Activated CD8-positive, alpha-beta T cell treated with anti-CD3 and anti-CD28 coated beads, Interleukin-2, amount 10 ng/mL, durations not matched to agents 7 days and 5 days (primary cell): ENCODE data around the gene LRPAP1. TPM values are rescaled to one million over a fixed set of nuclear protein-coding genes. Genes with fewer than 3 reads are reported as not detected.

Experiments used
- ATAC-seq: fragments of 150-1000 bp; cut with Tn5 transposase; one replicate; pipeline ENCODE4 v1.10.0; 2021; ENCODE audit warnings: moderate library complexity
- CTCF ChIA-PET: fragments of 350-600 bp; sonication (Branson Sonifier 250); formaldehyde crosslinking; loops from one replicate; lab custom pipeline; 2021; ENCODE audit warnings: antibody characterized with exemption; lab: Charles Lee
- POLR2A ChIA-PET: fragments of 350-600 bp; sonication (Branson Sonifier 250); formaldehyde crosslinking; loops from one replicate; lab custom pipeline; 2021; ENCODE audit warnings: antibody characterized with exemption; lab: Charles Lee
- DNase-seq: peaks from one replicate; pipeline ENCODE4 v3.0.0-alpha.2; 2020
- H3K27ac Mint-ChIP-seq: one replicate; pipeline ENCODE4 v1.8.0; 2021; ENCODE audit warnings: mild to moderate bottlenecking, mixed read lengths
- H3K27me3 Mint-ChIP-seq: one replicate; pipeline ENCODE4 v1.8.0; 2021; ENCODE audit warnings: low read depth, mixed read lengths
- H3K36me3 Mint-ChIP-seq: one replicate; pipeline ENCODE4 v1.8.0; 2021; ENCODE audit warnings: low read depth, mixed read lengths
- H3K4me1 Mint-ChIP-seq: one replicate; pipeline ENCODE4 v1.8.0; 2021; ENCODE audit warnings: low read depth, mixed read lengths
- H3K4me3 Mint-ChIP-seq: one replicate; pipeline ENCODE4 v1.8.0; 2021; ENCODE audit warnings: mild to moderate bottlenecking, mixed read lengths
- H3K9me3 Mint-ChIP-seq: one replicate; pipeline ENCODE4 v1.8.0; 2022; ENCODE audit warnings: mixed read lengths; ENCODE audit not compliant: insufficient read depth
- total RNA-seq, 2 experiments: library from RNA; stranded (reverse); gene quantifications; one replicate each; pipeline ENCODE4 v1.2.3, GENCODE V29; 2021

The LRPAP1 gene
- total RNA-seq, 2 experiments from 2014 or later = 66.4 to 72.5 TPM

DNA sequence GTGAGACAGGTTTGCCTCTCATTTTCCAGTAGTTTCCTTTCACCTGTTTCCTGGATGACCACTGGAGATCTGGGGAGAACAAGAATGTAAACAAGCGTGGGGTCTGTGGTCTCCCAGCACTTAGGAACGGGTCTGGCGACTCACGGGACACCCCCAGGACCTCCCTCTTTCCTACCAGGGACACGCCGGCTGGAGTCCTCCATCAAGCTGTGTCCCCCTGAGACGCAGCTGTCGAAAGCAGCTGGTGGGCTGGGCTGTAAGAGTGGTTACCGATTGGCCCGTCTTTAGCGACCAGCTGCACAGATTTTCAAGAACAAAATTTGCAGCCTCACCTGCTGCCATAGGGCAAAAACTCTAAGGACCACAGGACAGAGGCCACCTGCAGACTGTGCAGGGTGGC, 11.9 kb downstream of the LRPAP1 start:
- DNase-seq = no peak
- peaks cover 24% of the 10 kb centered on the region for H3K36me3 Mint-ChIP-seq
- POLR2A ChIA-PET = no interaction called here

DNA sequence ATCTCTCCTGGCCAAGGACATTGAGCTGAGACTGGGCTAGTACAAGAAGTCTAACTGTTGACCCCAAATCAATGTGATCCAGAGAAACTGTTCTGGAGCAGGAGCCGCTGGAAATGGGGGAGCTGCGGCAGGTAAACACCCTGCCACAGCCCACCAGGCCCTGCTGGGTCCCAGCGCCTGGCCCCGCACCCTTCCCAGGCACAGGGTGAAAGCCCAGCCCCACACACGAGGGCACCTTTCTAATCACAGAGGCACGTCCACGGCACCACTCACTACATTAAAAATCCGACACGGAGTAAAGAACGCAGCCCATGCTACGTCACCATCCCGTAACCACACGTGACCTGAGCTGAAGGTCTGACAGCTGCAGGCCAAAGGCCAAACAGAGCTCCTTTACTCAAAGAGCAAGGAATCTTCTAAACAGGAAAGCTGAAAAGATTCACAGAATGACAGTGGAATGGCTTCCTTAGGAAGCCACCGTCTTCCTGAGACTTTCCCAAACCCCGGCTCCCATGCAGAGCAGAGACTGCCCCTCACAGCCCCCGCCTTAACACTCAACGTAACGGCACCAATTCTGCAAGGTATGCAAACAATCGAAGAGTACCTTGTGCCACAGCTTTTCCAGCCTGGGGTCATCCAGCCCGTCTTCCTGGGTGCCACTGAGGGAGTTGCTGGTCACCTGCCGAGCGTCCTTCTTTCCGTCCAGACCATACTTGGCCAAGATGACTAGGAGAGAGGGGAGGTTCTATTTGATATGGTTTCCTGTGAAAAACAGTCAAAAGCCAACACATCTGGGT, 12.6 kb downstream of the LRPAP1 start:
- Mint-ChIP-seq H3K9me3 (no peaks in the 10 kb centered on the region), H3K4me3 (no peak overlapping the region), H3K27me3 (no peaks in the 10 kb centered on the region), H3K4me1 (no peaks in the 10 kb centered on the region), H3K27ac (no peak overlapping the region), H3K36me3 (peaks cover 27% of the 10 kb centered on the region)
- DNase-seq = no peak
- ATAC-seq = no peak
- POLR2A ChIA-PET = no interaction called here
- CTCF ChIA-PET = no interaction called here

More for the DNA sequence above, 11.9 kb downstream of the LRPAP1 start:
- H3K4me3 Mint-ChIP-seq = no peak overlapping the region
- ATAC-seq = no peak
- no peaks in the 10 kb centered on the region for H3K9me3 Mint-ChIP-seq
- H3K4me1 Mint-ChIP-seq = no peaks in the 10 kb centered on the region
- H3K27me3 Mint-ChIP-seq = no peaks in the 10 kb centered on the region
- no peak overlapping the region for H3K27ac Mint-ChIP-seq
- CTCF ChIA-PET = no interaction called here

DNA sequence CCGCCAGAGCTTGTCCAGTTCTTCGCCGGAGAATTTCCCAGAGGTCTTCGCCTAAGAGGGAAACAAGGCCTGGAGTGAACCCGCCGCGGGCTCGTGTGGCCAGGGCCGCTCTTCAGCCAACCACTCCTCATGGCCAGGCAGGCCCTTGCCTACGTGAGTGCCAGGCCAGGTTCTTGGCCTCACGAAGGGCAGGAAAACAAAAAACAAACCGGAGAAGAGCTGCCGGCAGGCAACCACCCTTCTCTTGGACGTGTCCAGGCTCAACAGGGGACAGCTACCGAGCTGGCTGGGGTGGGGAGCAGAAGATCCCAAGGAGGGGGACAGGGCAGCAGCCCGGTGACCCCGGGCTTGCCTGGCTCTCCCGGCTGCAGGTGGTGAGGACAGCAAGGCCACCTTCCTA, 13.3 kb downstream of the LRPAP1 start:
- Mint-ChIP-seq H3K4me3 (no peak overlapping the region), H3K36me3 (peaks cover 32% of the 10 kb centered on the region), H3K27me3 (no peaks in the 10 kb centered on the region), H3K27ac (no peak overlapping the region), H3K4me1 (no peaks in the 10 kb centered on the region), H3K9me3 (no peaks in the 10 kb centered on the region)
- ChIA-PET POLR2A (no interaction called here), CTCF (no interaction called here)
- no peak for DNase-seq
- ATAC-seq = no peak

DNA sequence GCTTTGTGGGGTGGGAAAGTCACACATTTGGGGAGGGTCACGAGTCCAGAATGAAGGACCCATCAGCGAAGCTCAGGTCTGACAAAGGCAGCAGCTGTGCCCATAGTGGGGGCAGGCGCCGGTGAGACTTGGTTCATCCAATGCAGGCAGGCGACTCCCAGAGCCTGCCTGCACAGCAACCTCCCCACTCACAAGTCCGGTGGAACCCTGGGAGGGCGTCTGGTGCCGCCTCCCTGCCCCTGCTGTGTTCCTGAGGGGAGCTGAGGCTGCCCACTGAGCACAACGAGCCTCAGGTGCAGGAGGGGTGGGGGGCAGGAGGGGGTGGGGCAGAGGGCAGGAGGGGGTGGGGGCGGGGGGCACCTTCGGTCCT, 13.7 kb downstream of the LRPAP1 start:
- DNase-seq (no peak), ATAC-seq (no peak)
- CTCF ChIA-PET = no interaction called here
- Mint-ChIP-seq H3K36me3 (peaks cover 36% of the 10 kb centered on the region), H3K27ac (no peak overlapping the region), H3K4me3 (no peak overlapping the region), H3K9me3 (no peaks in the 10 kb centered on the region), H3K27me3 (no peaks in the 10 kb centered on the region), H3K4me1 (no peaks in the 10 kb centered on the region)
- POLR2A ChIA-PET = no interaction called here

DNA sequence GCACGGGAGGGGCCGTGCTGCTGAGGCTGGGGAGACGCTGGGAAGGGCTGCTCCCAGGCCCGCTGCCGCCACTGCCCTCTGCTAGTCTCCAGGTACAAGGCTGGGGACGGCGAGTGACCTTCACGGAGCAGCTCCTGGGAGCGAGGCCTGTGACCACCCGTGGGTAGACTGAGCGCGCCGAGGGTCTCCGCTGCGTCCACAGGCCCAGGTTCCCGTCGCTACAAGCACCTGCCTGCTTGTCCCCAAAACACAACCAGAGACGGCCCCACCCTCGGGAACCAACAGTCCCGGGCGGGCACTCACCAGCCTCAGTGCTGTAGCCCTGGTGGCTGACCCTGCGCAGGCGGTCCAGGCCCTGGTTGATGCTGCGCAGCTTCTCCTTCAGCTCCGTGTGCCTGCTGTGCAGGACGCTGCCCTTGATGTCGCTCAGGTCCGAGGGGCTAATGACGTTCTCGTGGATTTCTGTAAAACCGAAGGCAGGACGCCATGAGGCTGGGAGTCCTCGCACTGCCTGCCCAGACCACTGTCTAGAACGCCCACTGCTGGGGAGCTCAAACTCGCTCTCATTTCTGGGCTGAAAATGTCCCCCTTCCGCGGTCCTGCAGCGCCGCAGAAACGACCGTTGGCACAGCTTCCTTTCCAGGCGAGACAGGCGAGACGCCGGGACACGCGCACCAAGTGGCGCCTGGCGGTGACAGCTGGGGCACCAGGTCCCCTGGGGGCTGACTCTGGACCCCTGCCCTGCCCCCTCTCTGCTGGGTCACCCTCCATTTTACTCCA, 14.3 kb downstream of the LRPAP1 start:
- Mint-ChIP-seq H3K4me1 (no peaks in the 10 kb centered on the region), H3K27ac (no peak overlapping the region), H3K27me3 (no peaks in the 10 kb centered on the region), H3K36me3 (peaks cover 39% of the 10 kb centered on the region), H3K4me3 (no peak overlapping the region), H3K9me3 (no peaks in the 10 kb centered on the region)
- no peak for DNase-seq
- no peak for ATAC-seq
- ChIA-PET POLR2A (no interaction called here), CTCF (no interaction called here)

DNA sequence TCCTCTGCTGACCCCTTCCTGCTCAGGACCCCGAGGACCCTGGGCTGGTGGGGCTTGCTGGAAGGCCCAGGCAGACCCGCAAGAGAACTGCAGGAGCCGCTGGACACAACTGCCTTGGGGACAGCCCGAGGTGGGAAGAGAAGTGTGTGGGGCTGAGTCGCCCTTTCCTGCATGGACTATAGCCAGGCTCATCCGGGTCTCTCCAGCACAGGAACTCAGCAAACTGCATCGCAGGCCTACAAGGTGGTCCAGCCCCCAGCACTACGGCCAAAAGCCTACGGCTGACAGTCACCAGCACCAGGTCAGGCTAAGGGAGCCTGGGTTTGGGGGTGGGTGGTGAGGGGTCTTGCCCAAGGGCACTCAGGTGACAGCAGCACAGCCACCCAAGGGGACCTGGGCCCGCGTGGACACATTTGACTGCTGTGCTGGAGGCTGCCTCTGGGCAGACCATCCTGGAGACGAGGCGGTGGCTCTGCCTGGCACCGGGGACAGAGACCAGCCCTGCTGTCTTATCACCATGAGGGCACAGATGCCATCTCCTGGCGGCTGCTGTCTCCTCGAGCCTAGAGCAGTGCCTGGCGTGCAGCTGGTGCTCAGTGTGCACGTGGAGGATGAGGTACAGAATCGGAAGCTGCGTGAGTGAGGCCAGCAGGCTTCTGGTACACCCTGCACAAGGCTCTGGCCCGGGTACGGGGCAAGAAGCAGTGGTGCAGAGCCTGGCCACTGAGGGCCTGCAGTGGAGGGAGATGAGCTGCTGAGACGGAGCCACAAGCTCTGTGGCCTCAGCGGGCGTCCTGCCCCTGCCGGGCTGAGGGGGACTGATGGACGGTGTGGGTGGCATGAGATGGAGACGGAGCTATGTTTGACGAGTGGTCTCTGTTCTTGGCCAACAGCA, 15.1 kb downstream of the LRPAP1 start:
- no peak for ATAC-seq
- no peaks in the 10 kb centered on the region for H3K9me3 Mint-ChIP-seq

DNA sequence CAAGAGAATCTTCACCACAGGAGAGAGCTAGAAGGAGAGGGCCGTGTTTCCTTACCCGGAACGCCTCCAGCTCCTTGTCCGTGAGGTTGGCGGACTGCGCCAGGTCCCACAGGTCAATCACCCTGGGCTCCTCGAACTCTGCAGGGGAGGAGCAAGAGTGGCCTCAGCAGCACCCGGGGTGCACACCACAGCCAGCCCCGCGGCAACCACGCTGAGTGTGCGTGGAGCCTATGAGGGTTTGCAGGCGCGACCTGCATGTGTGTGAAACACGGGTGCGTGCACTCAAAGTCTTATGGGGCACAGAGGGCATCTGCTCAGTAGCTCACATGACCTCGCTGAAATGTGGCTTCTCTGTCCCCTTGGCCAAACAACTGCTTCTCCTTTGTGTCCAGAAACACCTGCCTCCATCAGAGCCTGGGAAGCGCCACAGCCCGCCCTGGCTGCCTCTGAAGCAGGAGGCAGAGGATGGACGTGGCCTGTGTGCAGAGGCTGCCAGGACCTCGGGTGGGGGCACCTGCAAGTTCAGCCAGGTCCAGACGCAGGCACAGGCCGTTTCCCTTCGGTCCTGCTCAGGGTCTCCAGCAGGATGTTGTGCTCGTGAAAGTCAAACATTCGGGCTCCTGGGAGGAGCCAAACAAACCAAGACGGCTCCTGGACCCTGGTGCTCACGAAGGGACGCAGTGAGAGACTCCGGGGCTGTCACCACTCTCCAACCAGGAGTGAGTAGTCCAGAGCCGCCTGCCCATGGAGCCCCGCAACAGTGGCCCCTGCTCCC, 16.0 kb downstream of the LRPAP1 start:
- CTCF ChIA-PET = interaction anchor here (1.7 kb wide), 1 partner anchor 36 kb away, joined by 6 read pairs; no protein-coding TSS in a partner anchor
- Mint-ChIP-seq H3K4me3 (no peak overlapping the region), H3K27me3 (no peaks in the 10 kb centered on the region), H3K27ac (no peak overlapping the region), H3K9me3 (no peaks in the 10 kb centered on the region), H3K4me1 (no peaks in the 10 kb centered on the region), H3K36me3 (peaks cover 50% of the 10 kb centered on the region)
- no peak for ATAC-seq
- no peak for DNase-seq
- POLR2A ChIA-PET = no interaction called here

More for the DNA sequence above, 15.1 kb downstream of the LRPAP1 start:
- Mint-ChIP-seq H3K36me3 (peaks cover 47% of the 10 kb centered on the region), H3K4me3 (no peak overlapping the region), H3K27ac (no peak overlapping the region), H3K4me1 (no peaks in the 10 kb centered on the region), H3K27me3 (no peaks in the 10 kb centered on the region)
- CTCF ChIA-PET = interaction anchor here (1.7 kb wide), 1 partner anchor 36 kb away, joined by 6 read pairs; no protein-coding TSS in a partner anchor
- POLR2A ChIA-PET = no interaction called here
- no peak for DNase-seq

DNA sequence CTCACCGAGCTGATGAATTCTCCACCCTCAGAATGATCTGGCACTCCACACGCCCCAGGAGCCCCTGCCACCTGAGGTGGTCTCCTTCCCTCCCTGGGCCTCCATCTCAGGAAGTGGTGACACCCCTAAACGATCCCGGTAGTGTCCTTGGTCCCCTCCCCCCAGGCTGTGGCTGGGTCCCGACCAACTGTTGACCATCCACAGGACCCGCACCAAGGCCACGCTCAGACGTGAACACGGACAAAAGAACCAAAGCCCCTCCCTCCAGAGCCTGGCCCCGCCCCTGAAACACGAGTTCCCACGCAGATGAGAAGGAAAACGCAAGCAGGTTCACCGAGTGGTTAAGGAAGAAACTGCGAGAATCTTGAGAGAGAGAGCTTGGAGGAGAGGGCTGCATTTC, 16.6 kb downstream of the LRPAP1 start:
- ChIA-PET POLR2A (no interaction called here), CTCF (interaction anchor here (1.7 kb wide), 1 partner anchor 35 kb away, joined by 6 read pairs; no protein-coding TSS in a partner anchor)
- no peak overlapping the region for H3K4me3 Mint-ChIP-seq
- peaks cover 54% of the 10 kb centered on the region for H3K36me3 Mint-ChIP-seq
- no peaks in the 10 kb centered on the region for H3K4me1 Mint-ChIP-seq
- ATAC-seq = no peak
- no peaks in the 10 kb centered on the region for H3K9me3 Mint-ChIP-seq
- H3K27ac Mint-ChIP-seq = no peak overlapping the region
- no peaks in the 10 kb centered on the region for H3K27me3 Mint-ChIP-seq
- DNase-seq = no peak

DNA sequence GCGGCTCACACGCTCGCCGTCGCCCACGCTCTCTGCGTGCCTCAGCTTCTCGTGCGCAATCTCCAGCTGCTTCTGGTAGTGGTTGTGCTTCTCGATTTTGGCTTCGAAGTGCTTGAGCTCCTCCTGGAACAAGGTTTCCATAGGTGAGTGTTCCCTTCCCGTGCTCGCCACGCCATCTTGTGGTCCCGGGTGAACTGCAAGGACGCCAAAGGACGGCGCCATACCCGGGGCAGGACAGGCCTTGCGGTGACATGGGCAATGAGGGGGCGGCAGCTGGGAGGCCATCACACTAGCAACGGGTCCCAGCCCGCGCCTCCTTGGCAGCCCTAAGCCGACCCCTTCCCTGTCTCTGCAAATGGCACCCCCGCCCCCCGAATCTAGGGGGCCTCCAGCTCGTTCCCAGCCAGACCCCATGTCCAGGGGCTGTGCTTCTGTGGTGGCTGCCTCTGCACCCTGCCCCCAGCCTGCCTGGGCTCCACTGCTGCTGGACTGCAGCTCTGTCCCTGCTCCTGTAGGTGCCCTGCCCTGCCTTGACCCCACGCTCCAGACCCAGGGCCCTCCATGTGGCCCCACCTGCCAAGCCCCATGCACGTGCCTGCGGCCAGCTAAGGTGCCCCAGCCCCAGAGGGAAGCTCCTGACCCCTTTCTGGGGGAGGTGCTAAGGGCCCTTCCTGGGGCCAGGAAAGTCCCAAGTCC, 17.3 kb downstream of the LRPAP1 start:
- Mint-ChIP-seq H3K27me3 (no peaks in the 10 kb centered on the region), H3K36me3 (peaks cover 57% of the 10 kb centered on the region), H3K4me3 (no peak overlapping the region), H3K27ac (no peak overlapping the region), H3K4me1 (no peaks in the 10 kb centered on the region), H3K9me3 (no peaks in the 10 kb centered on the region)
- ATAC-seq (no peak), DNase-seq (no peak)
- POLR2A ChIA-PET = no interaction called here
- CTCF ChIA-PET = interaction anchor here (1.3 to 1.7 kb wide), 2 partner anchors 34 to 169 kb away, joined by 3 to 6 read pairs; no protein-coding TSS in a partner anchor

DNA sequence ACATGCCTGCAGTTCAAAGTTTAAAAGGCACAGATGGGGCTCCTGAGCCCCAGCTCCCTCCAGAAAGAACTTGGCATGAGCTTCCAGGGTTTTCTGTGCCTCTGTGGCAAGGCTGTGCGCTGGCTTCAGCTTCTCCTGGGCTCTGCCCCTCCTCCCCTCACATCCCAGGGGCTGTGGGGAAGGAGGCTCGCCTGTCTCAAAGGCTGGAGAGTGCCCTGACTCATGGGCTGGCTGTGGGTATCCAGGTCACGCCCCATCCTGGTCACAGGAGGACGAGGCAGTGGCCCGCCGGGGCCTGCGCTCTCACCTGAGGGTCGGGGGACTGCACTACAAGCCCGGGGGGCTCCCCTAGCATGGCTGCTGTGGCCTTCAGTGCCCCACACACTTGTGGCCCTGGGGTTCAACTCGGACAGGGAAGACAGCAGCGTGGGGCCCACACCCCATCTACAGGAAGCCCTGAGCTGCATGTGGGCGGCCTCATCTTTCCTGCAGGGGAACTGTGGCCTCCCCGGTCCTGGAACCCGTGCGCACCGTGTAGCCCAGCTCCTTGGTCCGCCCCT, 17.9 kb downstream of the LRPAP1 start:
- Mint-ChIP-seq H3K9me3 (no peaks in the 10 kb centered on the region), H3K27ac (no peak overlapping the region), H3K4me3 (no peak overlapping the region), H3K27me3 (no peaks in the 10 kb centered on the region), H3K4me1 (no peaks in the 10 kb centered on the region), H3K36me3 (peaks cover 55% of the 10 kb centered on the region)
- CTCF ChIA-PET = interaction anchor here (0.7 to 1.3 kb wide), 2 partner anchors 168 to 366 kb away, joined by 3 read pairs; no protein-coding TSS in a partner anchor
- ATAC-seq (no peak), DNase-seq (no peak)
- POLR2A ChIA-PET = no interaction called here
